Peyer's patch (tissue), 4 donors: ENCODE measurements around the gene NFKBIL1.

Experiments used
- CTCF ChIP-seq, 6 experiments: fragments of 450-650 bp in 4 of 6; fragments of 200-600 bp in 2 of 6; sonication (generic) in 1 of 6; IDR thresholded peaks; one replicate each; pipeline ENCODE4 v1.5.1; 2017 to 2019; ENCODE audit warnings: antibody characterized with exemption in 6 of 6, mild to moderate bottlenecking in 3 of 6, moderate library complexity in 1 of 6
- POLR2A ChIP-seq, 2 donors: fragments of 450-650 bp; IDR thresholded peaks; one replicate each; pipeline ENCODE4 v1.5.1; 2017; ENCODE audit warnings: antibody characterized with exemption in 2 of 2, mild to moderate bottlenecking in 2 of 2, moderate library complexity in 2 of 2

GRCh38 chr6:31528821-31529328 is 18.5 kb upstream of the NFKBIL1 start, which contains the start of gene MCCD1:
- TF ChIP-seq CTCF (IDR thresholded peaks at IDR 0.05) (no peak), POLR2A (IDR thresholded peaks at IDR 0.05) (no peak)
